Calu3 (cell line): ENCODE measurements around the gene ADAMTSL2. TPM values are rescaled to one million over a fixed set of nuclear protein-coding genes. Genes with fewer than 3 reads are reported as not detected.
A peak's percentile ranks its signal among the peaks of the same experiment; 100 is the strongest.
"Not testable (repeated sequence)": the region's sequence is repeated elsewhere in the genome, so short reads cannot be mapped to it uniquely, and the experiment has no call there.

Experiments
- BruUV-seq: library from RNA; stranded (reverse); fragments of 400-500 nt; replicated peaks from 2 replicates; lab custom pipeline; 2021; lab: Mats Ljungman, UMichigan
- CTCF ChIA-PET: fragments of 300-600 bp; sonication (Branson Sonifier 250); formaldehyde crosslinking; loops from one replicate; lab custom pipeline; 2022; ENCODE audit warnings: antibody characterized with exemption; lab: Charles Lee
- DNase-seq: peaks from one replicate; pipeline ENCODE4 v3.0.0; 2022
- H3K27ac Mint-ChIP-seq: one replicate; pipeline ENCODE4 v1.8.0; 2022; ENCODE audit warnings: mixed read lengths; ENCODE audit not compliant: unreplicated experiment
- H3K27me3 Mint-ChIP-seq: one replicate; pipeline ENCODE4 v1.8.0; 2022; ENCODE audit warnings: mixed read lengths; ENCODE audit not compliant: unreplicated experiment
- H3K36me3 Mint-ChIP-seq: one replicate; pipeline ENCODE4 v1.8.0; 2022; ENCODE audit warnings: mild to moderate bottlenecking, moderate library complexity, mixed read lengths; ENCODE audit not compliant: insufficient read depth, unreplicated experiment
- H3K4me1 Mint-ChIP-seq: one replicate; pipeline ENCODE4 v1.8.0; 2022; ENCODE audit warnings: mild to moderate bottlenecking, low read depth, mixed read lengths; ENCODE audit not compliant: unreplicated experiment
- H3K4me3 Mint-ChIP-seq: one replicate; pipeline ENCODE4 v1.8.0; 2022; ENCODE audit warnings: mild to moderate bottlenecking, low read depth, moderate library complexity, mixed read lengths; ENCODE audit not compliant: unreplicated experiment
- H3K9me3 Mint-ChIP-seq: one replicate; pipeline ENCODE4 v1.8.0; 2022; ENCODE audit warnings: low read depth, mixed read lengths; ENCODE audit not compliant: unreplicated experiment
- CTCF ChIP-seq: fragments of 200-600 bp; IDR thresholded peaks from one replicate; pipeline ENCODE4 v1.8.0; 2022; ENCODE audit warnings: antibody characterized with exemption; ENCODE audit not compliant: unreplicated experiment
- intact Hi-C: fragments of 100-400 bp; cut with micrococcal nuclease; formaldehyde crosslinking; loops from one replicate; pipeline ENCODE4 v1.10.0; 2022; ENCODE audit not compliant: unreplicated experiment
- total RNA-seq: library from RNA; stranded (reverse); gene quantifications from 2 replicates; pipeline ENCODE4 v1.2.3, GENCODE V29; 2022

The ADAMTSL2 gene
- total RNA-seq, 1 experiment from 2014 or later: 0.14 TPM

GRCh38 chr9:133560944-133561343 is 26.4 kb downstream of the ADAMTSL2 start:
- Mint-ChIP-seq H3K4me1 (no peaks in the 10 kb centered on the region), H3K9me3 (no peaks in the 10 kb centered on the region), H3K4me3 (no peak overlapping the region), H3K27me3 (peaks cover 34% of the 10 kb centered on the region), H3K27ac (no peak overlapping the region), H3K36me3 (no peaks in the 10 kb centered on the region)
- intact Hi-C loops: no loop called here
- no TSS peak for BruUV-seq
- CTCF ChIA-PET: no interaction called here
- no peak for DNase-seq
- no peak for TF ChIP-seq CTCF

GRCh38 chr9:133561976-133562554 is 27.6 kb downstream of the ADAMTSL2 start:
- Mint-ChIP-seq H3K27ac (no peak overlapping the region), H3K4me3 (no peak overlapping the region), H3K36me3 (no peaks in the 10 kb centered on the region), H3K27me3 (peaks cover 35% of the 10 kb centered on the region), H3K4me1 (no peaks in the 10 kb centered on the region), H3K9me3 (no peaks in the 10 kb centered on the region)
- no peak for DNase-seq
- no TSS peak for BruUV-seq
- intact Hi-C loops: no loop called here
- CTCF ChIA-PET: no interaction called here
- no peak for TF ChIP-seq CTCF

GRCh38 chr9:133562611-133563290 is 28.2 kb downstream of the ADAMTSL2 start:
- no TSS peak for BruUV-seq
- H3K27me3 Mint-ChIP-seq: peaks cover 42% of the 10 kb centered on the region

GRCh38 chr9:133563291-133563796 is 28.8 kb downstream of the ADAMTSL2 start:
- BruUV-seq: no TSS peak
- no peaks in the 10 kb centered on the region for H3K9me3 Mint-ChIP-seq
- no peak overlapping the region for H3K4me3 Mint-ChIP-seq
- intact Hi-C loops: no loop called here
- DNase-seq: peak; percentile 3
- no peaks in the 10 kb centered on the region for H3K4me1 Mint-ChIP-seq
- H3K36me3 Mint-ChIP-seq: no peaks in the 10 kb centered on the region
- no peak for TF ChIP-seq CTCF
- H3K27me3 Mint-ChIP-seq: peaks cover 48% of the 10 kb centered on the region
- CTCF ChIA-PET: no interaction called here
- H3K27ac Mint-ChIP-seq: no peak overlapping the region

More at GRCh38 chr9:133562611-133563290, 28.2 kb downstream of the ADAMTSL2 start:
- TF ChIP-seq CTCF: no peak
- Mint-ChIP-seq H3K4me3 (no peak overlapping the region), H3K4me1 (no peaks in the 10 kb centered on the region), H3K36me3 (no peaks in the 10 kb centered on the region), H3K9me3 (no peaks in the 10 kb centered on the region), H3K27ac (no peak overlapping the region)
- intact Hi-C loops: no loop called here
- DNase-seq: no peak
- CTCF ChIA-PET: no interaction called here

- H3K4me3 Mint-ChIP-seq, intact Hi-C loops, H3K36me3 Mint-ChIP-seq, DNase-seq, H3K9me3 Mint-ChIP-seq, CTCF ChIA-PET, H3K4me1 Mint-ChIP-seq, H3K27ac Mint-ChIP-seq, BruUV-seq: not testable (repeated sequence)
- H3K27me3 Mint-ChIP-seq: peaks cover 53% of the 10 kb centered on the region
These were observed 29.3 kb downstream of the ADAMTSL2 start for GRCh38 chr9:133563814-133564213.
